Mononuclear cell (primary cell): ENCODE measurements around the gene CAST. TPM values are rescaled to one million over a fixed set of nuclear protein-coding genes. Genes with fewer than 3 reads are reported as not detected.
"Not testable (repeated sequence)": the region's sequence is repeated elsewhere in the genome, so short reads cannot be mapped to it uniquely, and the experiment has no call there.

Experiments used
- H3K27me3 ChIP-seq: 2 replicates; pipeline ENCODE4 v1.6.0; 2011; ENCODE audit warnings: low read length, control low read depth; ENCODE audit not compliant: insufficient read depth
- H3K4me1 ChIP-seq: 2 replicates; pipeline ENCODE4 v1.5.1; 2011; ENCODE audit warnings: mild to moderate bottlenecking, low read length, control low read depth; ENCODE audit not compliant: insufficient read depth
- H3K4me3 ChIP-seq: 2 replicates; pipeline ENCODE4 v1.5.1; 2011; ENCODE audit warnings: mild to moderate bottlenecking, low read length, moderate library complexity
- H3K9me3 ChIP-seq: 2 replicates; pipeline ENCODE4 v1.5.1; 2011; ENCODE audit warnings: low read depth, mild to moderate bottlenecking, control low read depth, low read length
- total RNA-seq: library from RNA; depleted of rRNA; stranded (reverse); fragments of >200 nt; gene quantifications from one replicate; pipeline ENCODE4 v1.2.3, GENCODE V29; 2012

The CAST gene
- total RNA-seq, 1 donor: 276 TPM

DNA sequence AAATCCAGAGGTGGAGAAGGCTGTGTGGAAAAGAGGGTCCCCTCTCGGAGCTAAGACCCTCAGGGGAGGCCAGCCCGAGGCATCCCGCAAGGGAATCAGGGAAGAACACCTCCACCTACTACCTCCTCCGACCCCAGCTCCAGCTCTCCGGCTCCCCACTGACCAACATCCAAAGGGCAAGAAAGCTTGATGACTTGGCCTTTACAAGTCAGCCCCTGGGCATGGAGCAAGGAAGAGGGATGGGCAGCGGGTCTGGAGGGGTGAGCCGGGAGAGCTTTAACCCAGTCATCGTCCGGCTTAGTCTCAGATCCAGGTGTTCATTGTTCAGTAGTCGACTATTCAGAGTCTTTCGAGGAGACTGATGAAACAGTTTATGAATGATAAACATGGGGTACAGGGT, 113.5 kb downstream of the CAST start:
- no peaks in the 10 kb centered on the region for H3K4me1 ChIP-seq
- no peaks in the 10 kb centered on the region for H3K9me3 ChIP-seq
- H3K4me3 ChIP-seq: no peak overlapping the region
- H3K27me3 ChIP-seq: no peaks in the 10 kb centered on the region

DNA sequence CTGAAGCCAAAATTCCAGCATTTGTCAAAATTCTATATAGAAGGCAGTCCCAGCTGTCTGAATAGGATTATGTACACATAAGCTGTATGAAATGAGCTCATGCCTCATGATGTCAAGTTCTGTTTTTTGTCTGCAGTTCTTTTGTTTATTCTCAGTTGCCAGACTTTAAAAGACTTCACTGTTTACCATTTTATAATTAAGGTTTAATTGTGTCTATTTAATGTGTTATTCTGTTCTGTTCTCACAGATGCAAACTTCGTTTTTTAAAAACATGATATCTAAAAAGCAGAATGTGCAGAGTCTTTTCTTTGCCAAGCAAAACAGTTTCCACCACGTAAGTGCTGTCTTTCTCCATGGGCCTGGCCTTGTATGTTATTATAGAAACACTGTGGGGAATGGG, 114.4 kb downstream of the CAST start:
- H3K27me3 ChIP-seq: no peaks in the 10 kb centered on the region
- H3K4me3 ChIP-seq: no peak overlapping the region
- no peaks in the 10 kb centered on the region for H3K4me1 ChIP-seq
- no peaks in the 10 kb centered on the region for H3K9me3 ChIP-seq

DNA sequence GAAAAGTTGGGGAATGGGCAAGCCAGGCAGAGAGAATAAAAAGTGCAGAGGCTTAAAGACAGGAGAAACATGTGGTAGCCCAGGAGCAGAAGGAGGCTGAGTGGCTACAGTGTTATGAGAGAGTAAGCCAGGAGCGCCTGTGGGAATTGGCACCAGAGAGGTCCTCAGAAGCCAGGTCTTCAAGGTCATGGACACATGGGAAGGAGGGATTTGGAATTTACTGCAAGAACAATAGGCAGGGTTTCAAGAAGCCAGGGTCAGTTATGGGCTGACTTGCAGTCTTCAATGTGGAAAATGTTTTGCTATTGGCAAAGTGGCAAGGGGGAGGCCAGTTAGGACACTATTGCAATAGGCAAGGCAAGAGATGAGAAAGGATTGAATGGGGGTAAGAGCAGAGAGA, 116.2 kb downstream of the CAST start:
- H3K9me3 ChIP-seq: no peaks in the 10 kb centered on the region
- no peaks in the 10 kb centered on the region for H3K4me1 ChIP-seq
- H3K27me3 ChIP-seq: no peaks in the 10 kb centered on the region
- no peak overlapping the region for H3K4me3 ChIP-seq

DNA sequence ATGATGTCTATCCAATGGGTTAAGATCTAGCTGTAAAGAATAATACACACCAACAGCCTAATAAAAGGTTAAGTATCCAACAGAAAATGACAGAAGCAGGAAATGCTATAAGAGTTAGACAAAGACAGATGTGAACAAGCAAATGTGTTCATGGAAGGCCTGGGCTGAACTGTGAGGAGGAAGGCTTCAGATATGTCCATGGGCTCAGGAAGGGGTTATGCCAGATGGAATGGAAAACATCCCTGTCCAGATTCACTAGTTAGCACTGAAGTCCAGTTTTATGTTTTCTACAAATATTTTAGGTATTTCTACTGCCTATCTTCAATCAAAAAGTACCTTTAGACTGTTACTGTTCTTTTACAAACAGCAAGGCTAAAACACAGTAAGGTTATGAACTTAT, 118.5 kb downstream of the CAST start:
- Histone ChIP-seq H3K9me3 (no peaks in the 10 kb centered on the region), H3K4me3 (no peak overlapping the region), H3K27me3 (no peaks in the 10 kb centered on the region), H3K4me1 (no peaks in the 10 kb centered on the region)

DNA sequence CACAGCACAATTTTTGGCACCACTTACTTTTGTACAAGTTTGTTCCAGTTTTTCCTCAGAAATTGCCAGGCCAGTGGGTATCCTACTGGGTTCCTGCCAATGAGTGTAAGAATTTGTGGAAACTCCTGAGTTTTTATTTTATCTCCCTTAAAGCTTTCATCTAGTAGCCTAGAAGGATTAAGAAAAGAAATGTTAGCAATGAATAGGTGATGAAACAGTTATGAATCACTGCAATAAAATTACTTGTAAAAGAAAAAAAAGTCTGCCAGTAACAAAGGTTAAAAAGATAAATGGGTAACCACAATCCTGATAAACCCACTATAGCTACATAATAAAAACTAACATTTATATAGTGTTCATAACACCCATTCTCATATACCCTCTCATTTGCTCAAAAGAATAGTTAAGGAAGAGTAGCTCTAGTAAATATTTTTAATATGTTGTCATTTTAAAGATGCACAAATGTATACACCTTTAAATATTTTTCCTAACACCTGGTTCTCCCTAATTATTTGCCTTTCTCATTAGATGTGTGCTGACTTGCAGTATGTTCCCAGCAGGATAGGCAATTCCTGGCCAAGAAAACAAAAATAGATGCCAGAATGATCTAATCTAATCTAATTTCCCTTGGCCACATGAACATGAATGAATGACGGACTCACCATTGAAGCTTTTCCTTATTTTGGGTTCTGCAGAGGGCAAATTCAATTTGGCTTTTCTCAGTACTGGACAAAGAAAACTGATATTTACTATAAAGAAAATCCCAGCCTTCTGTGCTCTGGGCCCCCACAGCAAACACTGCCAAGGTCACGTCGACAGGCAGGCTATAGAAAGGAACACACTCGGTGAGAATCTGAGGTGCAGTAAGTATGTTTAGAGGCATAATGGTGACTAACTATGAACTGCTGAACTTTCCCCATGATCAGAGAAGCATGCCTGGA, 119.1 kb downstream of the CAST start:
- Histone ChIP-seq H3K4me3 (no peak overlapping the region), H3K9me3 (no peaks in the 10 kb centered on the region), H3K27me3 (no peaks in the 10 kb centered on the region), H3K4me1 (no peaks in the 10 kb centered on the region)

DNA sequence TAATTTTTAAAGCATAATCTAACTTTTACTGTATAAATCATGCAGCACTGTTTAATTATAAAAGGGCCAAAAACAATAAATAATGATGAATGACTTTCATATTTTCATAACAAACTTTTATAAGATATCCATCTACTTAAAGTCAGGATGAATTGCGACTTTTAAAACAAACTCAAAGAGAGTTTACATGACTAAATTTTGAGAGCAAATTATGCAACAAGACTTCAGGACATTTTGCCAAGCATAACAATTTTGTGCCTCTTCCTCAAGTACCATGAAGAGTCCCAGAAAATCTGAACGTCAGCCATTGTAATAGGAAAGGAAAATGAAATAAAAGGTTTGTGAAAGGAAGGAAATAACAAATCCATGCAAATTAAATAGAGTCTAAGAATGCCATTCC, 121.2 kb downstream of the CAST start:
- H3K4me3 ChIP-seq: no peak overlapping the region
- H3K9me3 ChIP-seq: no peaks in the 10 kb centered on the region
- H3K4me1 ChIP-seq: no peaks in the 10 kb centered on the region
- H3K27me3 ChIP-seq: no peaks in the 10 kb centered on the region

DNA sequence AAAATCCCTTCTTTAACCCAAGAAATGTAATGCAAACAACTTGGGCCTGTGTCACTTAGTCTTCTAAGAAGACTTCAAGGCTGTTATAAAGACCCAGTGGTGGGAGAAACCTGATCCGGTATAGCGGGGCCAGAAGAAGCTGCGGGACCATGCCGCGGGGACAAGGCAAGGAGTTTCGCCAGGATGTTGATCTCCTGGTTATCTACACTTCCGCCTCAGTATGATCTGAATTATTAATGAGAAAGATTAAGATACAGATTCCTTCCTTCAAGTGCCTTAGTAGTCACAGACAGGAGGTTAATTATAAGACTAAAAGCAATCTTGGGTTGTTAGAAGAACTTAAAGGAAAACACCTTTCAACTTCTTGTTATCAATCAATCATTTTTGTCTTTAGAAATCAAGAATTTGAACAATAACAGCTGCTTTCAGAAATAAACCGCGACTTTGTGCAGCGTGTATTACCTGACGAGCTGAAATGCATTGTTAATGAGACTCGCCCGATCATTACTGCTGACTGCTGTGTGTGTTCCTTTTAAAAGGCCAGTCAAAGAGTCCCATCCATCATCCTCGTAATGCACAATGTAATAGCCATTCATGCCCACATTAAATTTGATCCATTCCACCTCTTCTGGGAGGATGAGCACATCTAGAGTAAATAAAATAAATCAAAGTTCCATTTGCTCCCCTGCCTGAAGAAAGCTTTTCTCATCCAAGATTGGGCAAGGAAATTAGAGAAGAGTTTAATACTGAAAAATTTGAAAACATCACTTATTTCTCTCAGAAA, 123.3 kb downstream of the CAST start:
- no peaks in the 10 kb centered on the region for H3K9me3 ChIP-seq
- no peaks in the 10 kb centered on the region for H3K4me1 ChIP-seq
- no peak overlapping the region for H3K4me3 ChIP-seq
- no peaks in the 10 kb centered on the region for H3K27me3 ChIP-seq

DNA sequence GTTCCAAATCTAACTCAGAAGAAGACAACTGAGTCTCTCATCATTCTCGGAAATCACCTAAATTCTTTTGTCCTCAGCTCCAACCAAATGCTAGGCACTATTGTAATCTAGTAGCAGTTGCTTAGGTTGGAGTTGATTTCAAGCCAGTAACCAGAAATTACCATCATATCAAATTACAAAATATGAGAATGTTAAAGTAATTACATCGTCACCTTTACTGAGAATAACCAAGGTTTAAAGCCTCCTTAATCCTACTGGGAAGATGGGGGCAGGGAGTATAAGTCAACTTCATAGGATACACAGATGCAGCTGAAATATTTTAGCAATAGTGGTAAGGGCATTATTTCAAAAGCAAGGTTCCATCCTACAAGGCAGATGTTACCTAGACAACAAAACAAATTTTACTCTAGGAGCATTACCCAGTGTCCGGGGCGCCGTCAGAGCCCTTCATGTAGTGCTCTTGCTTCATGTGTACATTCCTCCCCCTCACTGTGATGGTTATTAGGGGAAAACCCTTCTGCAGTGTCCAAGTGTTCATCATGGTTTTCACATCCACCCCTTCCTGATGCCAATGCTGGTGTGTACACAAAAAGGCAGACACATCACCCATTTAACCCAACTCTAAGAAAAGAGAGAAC, 126.1 kb downstream of the CAST start:
- Histone ChIP-seq H3K4me3 (no peak overlapping the region), H3K9me3 (no peaks in the 10 kb centered on the region), H3K4me1 (peaks cover 8% of the 10 kb centered on the region), H3K27me3 (no peaks in the 10 kb centered on the region)

DNA sequence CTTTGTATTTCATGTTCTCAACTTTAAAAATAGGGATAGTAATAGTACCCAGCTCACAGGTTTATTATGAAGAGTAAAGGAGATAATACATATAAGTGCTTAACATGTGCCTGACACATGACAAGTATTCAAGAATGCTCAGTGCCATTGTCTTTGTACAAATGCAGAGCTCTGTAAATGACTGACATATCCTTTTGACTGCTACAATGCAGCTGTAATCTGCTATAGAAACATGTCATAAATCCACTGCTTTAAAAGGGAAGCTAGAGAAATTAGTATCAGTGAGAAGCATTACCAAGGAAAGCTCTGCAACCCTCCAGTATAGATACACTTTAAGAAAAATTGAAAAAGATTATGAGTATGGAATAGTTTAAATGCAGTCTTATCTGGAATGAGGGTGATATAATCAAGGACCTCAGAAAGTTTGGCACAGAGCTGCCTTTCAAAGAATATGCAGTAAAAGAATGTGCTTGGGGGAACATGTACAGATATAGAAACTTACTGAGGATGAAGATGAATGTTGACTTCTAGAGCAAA, 127.7 kb downstream of the CAST start:
- Histone ChIP-seq H3K4me3 (no peak overlapping the region), H3K9me3 (no peaks in the 10 kb centered on the region), H3K27me3 (no peaks in the 10 kb centered on the region), H3K4me1 (peaks cover 8% of the 10 kb centered on the region)

DNA sequence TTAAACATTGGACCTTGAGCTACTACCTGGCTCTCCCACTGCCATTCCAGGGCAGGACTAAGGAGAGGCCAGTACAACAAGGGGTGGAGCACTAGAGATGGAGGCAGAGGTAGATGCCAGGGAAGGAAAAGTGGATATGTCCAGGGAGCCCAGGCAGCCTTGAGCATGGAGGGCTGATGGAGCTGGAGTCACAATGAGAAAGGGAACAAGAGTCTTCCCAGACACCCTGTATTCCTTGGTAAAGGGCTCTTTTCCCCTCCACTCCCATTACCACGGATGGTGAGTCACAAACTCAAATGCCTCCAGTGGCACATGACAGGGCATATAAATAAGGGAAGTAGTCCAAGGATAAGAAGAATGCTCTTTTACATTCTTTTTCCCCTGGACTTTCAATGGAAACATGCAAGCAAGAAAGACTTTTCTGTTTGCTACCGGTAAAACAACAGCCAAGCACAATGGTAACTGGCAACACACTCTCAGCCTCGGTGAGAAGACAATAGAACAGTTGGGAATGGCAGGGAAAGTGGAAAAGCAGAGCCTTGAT, 128.9 kb downstream of the CAST start:
- H3K27me3 ChIP-seq: no peaks in the 10 kb centered on the region

DNA sequence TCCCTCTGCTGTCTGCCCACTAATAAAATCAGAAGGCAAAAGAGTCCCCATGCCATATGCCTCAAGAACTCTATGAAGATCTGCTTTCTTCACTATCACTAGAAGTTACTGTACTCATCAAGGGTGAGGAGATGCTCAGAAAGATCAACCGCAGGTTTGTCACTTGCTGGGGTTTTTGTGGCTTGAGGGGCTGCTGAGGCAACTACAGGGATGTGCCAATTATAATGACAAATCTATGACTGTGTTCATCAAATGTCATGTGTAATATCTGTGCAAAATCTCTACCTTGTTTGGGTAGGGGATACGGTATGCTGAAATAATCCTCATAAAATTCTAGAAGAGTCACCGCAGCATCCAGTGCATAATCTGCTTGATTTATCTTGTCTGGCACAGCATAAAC, 132.6 kb downstream of the CAST start:
- Histone ChIP-seq H3K4me1 (peaks cover 8% of the 10 kb centered on the region), H3K4me3 (no peak overlapping the region), H3K9me3 (no peaks in the 10 kb centered on the region), H3K27me3 (no peaks in the 10 kb centered on the region)

More for the DNA sequence above, 128.9 kb downstream of the CAST start:
- Histone ChIP-seq H3K4me3 (no peak overlapping the region), H3K9me3 (no peaks in the 10 kb centered on the region), H3K4me1 (peaks cover 8% of the 10 kb centered on the region)

DNA sequence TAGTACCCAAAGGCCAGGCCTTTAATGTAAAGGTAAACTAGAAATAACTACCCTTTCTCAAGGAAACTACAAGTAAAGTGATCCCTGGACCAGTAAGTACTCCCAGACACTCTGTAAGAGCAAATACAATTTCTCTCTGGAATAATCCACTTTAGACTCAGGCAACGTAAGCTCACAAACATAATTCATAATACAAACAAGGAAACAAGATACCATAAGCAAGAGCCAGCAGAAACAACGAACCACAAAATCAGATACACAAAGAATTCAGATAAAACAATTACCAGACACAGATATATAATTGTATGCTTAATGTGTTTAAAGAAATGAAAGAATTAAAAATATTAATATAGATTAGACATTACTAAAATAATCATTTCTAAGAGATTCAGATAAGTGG, 133.4 kb downstream of the CAST start:
- Histone ChIP-seq H3K9me3 (no peaks in the 10 kb centered on the region), H3K4me1 (peaks cover 7% of the 10 kb centered on the region), H3K4me3 (no peak overlapping the region), H3K27me3 (no peaks in the 10 kb centered on the region)

DNA sequence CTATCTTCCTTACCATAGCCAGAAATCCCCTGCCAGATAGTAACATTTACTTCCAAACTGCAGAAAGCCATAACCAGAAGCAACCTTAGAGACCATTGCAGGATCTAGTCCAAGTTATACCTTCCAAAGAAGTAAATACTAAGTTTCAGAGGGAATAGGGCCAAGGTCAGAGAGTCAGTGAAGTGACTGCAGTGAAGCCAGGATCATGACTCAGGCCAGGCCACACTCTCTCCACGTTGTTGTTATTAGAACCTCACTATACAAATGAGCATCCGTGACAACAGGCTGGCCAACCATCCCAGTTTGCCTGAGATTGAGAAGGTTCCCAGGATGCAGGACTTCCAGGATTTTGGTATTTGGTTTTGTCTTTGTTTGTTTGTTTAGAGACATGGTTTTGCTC, 134.3 kb downstream of the CAST start:
- no peak overlapping the region for H3K4me3 ChIP-seq
- H3K9me3 ChIP-seq: no peaks in the 10 kb centered on the region
- no peaks in the 10 kb centered on the region for H3K4me1 ChIP-seq
- no peaks in the 10 kb centered on the region for H3K27me3 ChIP-seq

DNA sequence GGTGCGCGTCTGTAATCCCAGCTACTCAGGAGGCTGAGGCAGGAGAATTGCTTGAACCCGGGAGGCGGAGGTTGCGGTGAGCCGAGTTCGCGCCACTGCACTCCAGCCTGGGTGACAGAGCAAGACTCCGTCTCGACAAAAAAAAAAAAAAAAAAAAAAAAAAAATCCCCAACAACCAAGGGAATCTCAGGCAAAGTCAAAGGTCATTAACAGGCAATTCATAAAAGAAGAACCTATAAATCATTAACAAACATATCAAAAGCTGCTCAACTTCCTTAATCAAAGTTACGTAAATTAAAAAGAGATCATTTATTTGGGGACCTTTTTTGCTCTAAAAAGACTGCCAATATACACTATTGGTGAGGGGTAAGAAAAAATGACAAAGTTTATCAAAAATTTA, 139.5 kb downstream of the CAST start:
- peaks cover 37% of the 10 kb centered on the region for H3K4me1 ChIP-seq

More for the DNA sequence above, 139.5 kb downstream of the CAST start:
- not testable (repeated sequence) for H3K4me3 ChIP-seq, H3K9me3 ChIP-seq, H3K27me3 ChIP-seq
